ENCODE data around the gene BCAN. TPM values are rescaled to one million over a fixed set of nuclear protein-coding genes. Genes with fewer than 3 reads are reported as not detected.

BCAN gene
- total RNA-seq, 1 experiment from 2014 or later: 1.2 TPM

DNA sequence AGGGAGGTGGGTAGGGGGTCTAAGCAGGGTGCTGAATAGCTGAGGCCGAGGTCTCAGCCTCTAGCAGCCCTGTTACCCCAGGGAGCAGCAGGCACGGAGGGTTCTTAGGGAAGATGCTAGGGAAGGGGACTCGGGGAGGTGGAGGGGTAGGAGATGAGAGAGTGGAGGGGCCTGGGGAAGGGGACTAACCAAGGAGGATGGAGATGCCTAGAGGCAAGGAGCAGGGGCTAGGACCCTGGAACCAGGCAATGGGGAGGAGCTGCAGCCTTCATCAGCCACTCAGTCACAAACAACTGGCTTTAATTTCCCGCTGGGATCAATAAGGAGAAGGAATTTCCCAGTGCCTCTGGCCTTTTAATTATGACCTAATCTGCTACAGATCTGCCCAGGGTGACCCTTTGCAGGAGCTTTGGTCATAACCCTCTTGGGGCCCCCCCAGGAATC lies 66.3 kb downstream of the BCAN start:
- peak; percentile 76 for DNase-seq
- Histone ChIP-seq H3K14ac (ENCODE audit: insufficient read depth, low read length) (no peak overlapping the region; the same call in 1 of the 2 replicates), H2BK12ac (ENCODE audit: insufficient read length, low read depth, low read length) (peak overlapping the region; percentile 25), H2BK5ac (ENCODE audit: insufficient read length, low read length) (no peak overlapping the region), H3K27me3 (ENCODE audit: insufficient read depth, low read length) (peaks cover 3% of the 10 kb centered on the region; the same call in 1 of the 2 replicates), H2BK20ac (ENCODE audit: low read depth, low read length, poor library complexity, severe bottlenecking) (no peak overlapping the region), H3K27ac (ENCODE audit: insufficient read length, low read depth, low read length) (no peak overlapping the region), H3K9me3 (ENCODE audit: control insufficient read depth, low read depth, low read length) (no peaks in the 10 kb centered on the region), H3K23me2 (ENCODE audit: insufficient read length, low read depth, low read length, poor library complexity, severe bottlenecking) (peaks cover 39% of the 10 kb centered on the region), H2AK5ac (ENCODE audit: insufficient read length, low read length) (no peak overlapping the region), H4K91ac (ENCODE audit: insufficient read length, low read depth, low read length) (no peak overlapping the region), H3K9ac (ENCODE audit: extremely low read depth, insufficient read length, low read length) (no peak overlapping the region), H2AFZ (ENCODE audit: low read length) (no peak overlapping the region), H3K4ac (ENCODE audit: low read depth, low read length) (no peak overlapping the region), H3K4me2 (ENCODE audit: insufficient read depth, insufficient read length, low read length) (peak overlapping the region; percentile 83), H3K79me1 (ENCODE audit: insufficient read depth, low read depth, low read length, poor library complexity, severe bottlenecking) (no peaks in the 10 kb centered on the region), H3K56ac (ENCODE audit: insufficient read length, low read depth, low read length) (no peak overlapping the region), H4K5ac (ENCODE audit: insufficient read length, low read depth, low read length) (no peak overlapping the region), H3K18ac (ENCODE audit: insufficient read length, low read depth, low read length) (peak overlapping the region; percentile 56), H3T11ph (ENCODE audit: low read length) (no peak overlapping the region), H3K79me2 (ENCODE audit: insufficient read depth, low read length) (no peaks in the 10 kb centered on the region), H2BK120ac (ENCODE audit: low read depth, low read length, poor library complexity, severe bottlenecking) (no peak overlapping the region), H4K20me1 (ENCODE audit: control insufficient read depth, insufficient read depth, insufficient read length) (no peaks in the 10 kb centered on the region), H3K4me1 (ENCODE audit: insufficient read depth, low read length) (peaks cover 17% of the 10 kb centered on the region; the same call in 1 of the 2 replicates), H4K8ac (replicated peaks; ENCODE audit: insufficient read length, low read depth, low read length) (no peak overlapping the region), H2BK15ac (ENCODE audit: low read depth, low read length) (no peak overlapping the region), H3K23ac (ENCODE audit: insufficient read length, low read depth, low read length) (no peak overlapping the region)
- Mint-ChIP-seq H3K4me1 (peaks cover 76 to 77% of the 10 kb centered on the region in 2 experiments), H3K36me3 (ENCODE audit: insufficient read depth in 1 of 3, low read depth in 3 of 3) (peaks cover 0 to 3% (median 2%) of the 10 kb centered on the region in 3 experiments; a peak in 5 of 7 replicates), H3K9me3 (no peaks in the 10 kb centered on the region), H3K27ac (peak overlapping the region; percentile 89 to 99 (median 90)), H3K4me3 (peak overlapping the region; percentile 33 to 91), H3K27me3 (ENCODE audit: low read depth) (peaks cover 23% of the 10 kb centered on the region)
- no CpG with 5 or more reads among the region's 4 CpGs for WGBS (ENCODE audit: extremely low coverage, insufficient read length, low lambda C conversion rate)
- TF ChIP-seq, protein P1, sequence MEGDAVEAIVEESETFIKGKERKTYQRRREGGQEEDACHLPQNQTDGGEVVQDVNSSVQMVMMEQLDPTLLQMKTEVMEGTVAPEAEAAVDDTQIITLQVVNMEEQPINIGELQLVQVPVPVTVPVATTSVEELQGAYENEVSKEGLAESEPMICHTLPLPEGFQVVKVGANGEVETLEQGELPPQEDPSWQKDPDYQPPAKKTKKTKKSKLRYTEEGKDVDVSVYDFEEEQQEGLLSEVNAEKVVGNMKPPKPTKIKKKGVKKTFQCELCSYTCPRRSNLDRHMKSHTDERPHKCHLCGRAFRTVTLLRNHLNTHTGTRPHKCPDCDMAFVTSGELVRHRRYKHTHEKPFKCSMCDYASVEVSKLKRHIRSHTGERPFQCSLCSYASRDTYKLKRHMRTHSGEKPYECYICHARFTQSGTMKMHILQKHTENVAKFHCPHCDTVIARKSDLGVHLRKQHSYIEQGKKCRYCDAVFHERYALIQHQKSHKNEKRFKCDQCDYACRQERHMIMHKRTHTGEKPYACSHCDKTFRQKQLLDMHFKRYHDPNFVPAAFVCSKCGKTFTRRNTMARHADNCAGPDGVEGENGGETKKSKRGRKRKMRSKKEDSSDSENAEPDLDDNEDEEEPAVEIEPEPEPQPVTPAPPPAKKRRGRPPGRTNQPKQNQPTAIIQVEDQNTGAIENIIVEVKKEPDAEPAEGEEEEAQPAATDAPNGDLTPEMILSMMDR (conservative IDR thresholded peaks at IDR 0.05): no peak
